GM18498 (cell line): Measurements from ENCODE around the gene HEPHL1.

Experiments
- ATAC-seq: cut with Tn5 transposase; IDR thresholded peaks from one replicate; pipeline ENCODE4 v1.9.1; 2021; ENCODE audit warnings: mild to moderate bottlenecking, moderate library complexity; ENCODE audit not compliant: unreplicated experiment

Gene HEPHL1

GRCh38 chr11:94128746-94129511, 107.8 kb downstream of the HEPHL1 start, which contains the start of gene PANX1:
TSS of gene PANX1 (plus strand) at chr11:94128841. CDS start at chr11:94129313, 472 bp downstream.
- peak; percentile 85 for ATAC-seq

GRCh38 chr11:94129512-94130297, 108.6 kb downstream of the HEPHL1 start:
- no peak for ATAC-seq

- ATAC-seq, result no peak
Observed at GRCh38 chr11:94130298-94131046, 109.3 kb downstream of the HEPHL1 start.

- ATAC-seq, result no peak
Observed at GRCh38 chr11:94131047-94131717, 110.0 kb downstream of the HEPHL1 start.

- no peak for ATAC-seq
Observed at GRCh38 chr11:94131718-94132115, 110.6 kb downstream of the HEPHL1 start.

- ATAC-seq, result no peak
Observed at GRCh38 chr11:94132152-94132558, 111.0 kb downstream of the HEPHL1 start.

GRCh38 chr11:94132823-94133408, 111.8 kb downstream of the HEPHL1 start:
- no peak for ATAC-seq

GRCh38 chr11:94133752-94134151, 112.6 kb downstream of the HEPHL1 start:
- ATAC-seq, result no peak

GRCh38 chr11:94134651-94135512, 113.7 kb downstream of the HEPHL1 start:
- ATAC-seq, result peak; percentile 51

GRCh38 chr11:94139416-94139815, 118.3 kb downstream of the HEPHL1 start:
- no peak for ATAC-seq

- ATAC-seq, result no peak
Observed at GRCh38 chr11:94140154-94140655, 119.1 kb downstream of the HEPHL1 start.

- ATAC-seq, result no peak
Observed at GRCh38 chr11:94141511-94142307, 120.6 kb downstream of the HEPHL1 start.

GRCh38 chr11:94142308-94143281, 121.4 kb downstream of the HEPHL1 start:
- no peak for ATAC-seq

GRCh38 chr11:94144216-94144615, 123.1 kb downstream of the HEPHL1 start:
- no peak for ATAC-seq

- no peak for ATAC-seq
Observed at GRCh38 chr11:94144664-94145063, 123.5 kb downstream of the HEPHL1 start.

- no peak for ATAC-seq
Observed at GRCh38 chr11:94145431-94145830, 124.3 kb downstream of the HEPHL1 start.

- ATAC-seq, result no peak
Observed at GRCh38 chr11:94145916-94146315, 124.8 kb downstream of the HEPHL1 start.
